GM18499 (cell line): ENCODE results near the gene TEDC2.

Source experiments
- ATAC-seq: cut with Tn5 transposase; IDR thresholded peaks from one replicate; pipeline ENCODE4 v1.9.1; 2021; ENCODE audit warnings: moderate number of reproducible peaks; ENCODE audit not compliant: insufficient read depth, unreplicated experiment

Gene TEDC2

DNA sequence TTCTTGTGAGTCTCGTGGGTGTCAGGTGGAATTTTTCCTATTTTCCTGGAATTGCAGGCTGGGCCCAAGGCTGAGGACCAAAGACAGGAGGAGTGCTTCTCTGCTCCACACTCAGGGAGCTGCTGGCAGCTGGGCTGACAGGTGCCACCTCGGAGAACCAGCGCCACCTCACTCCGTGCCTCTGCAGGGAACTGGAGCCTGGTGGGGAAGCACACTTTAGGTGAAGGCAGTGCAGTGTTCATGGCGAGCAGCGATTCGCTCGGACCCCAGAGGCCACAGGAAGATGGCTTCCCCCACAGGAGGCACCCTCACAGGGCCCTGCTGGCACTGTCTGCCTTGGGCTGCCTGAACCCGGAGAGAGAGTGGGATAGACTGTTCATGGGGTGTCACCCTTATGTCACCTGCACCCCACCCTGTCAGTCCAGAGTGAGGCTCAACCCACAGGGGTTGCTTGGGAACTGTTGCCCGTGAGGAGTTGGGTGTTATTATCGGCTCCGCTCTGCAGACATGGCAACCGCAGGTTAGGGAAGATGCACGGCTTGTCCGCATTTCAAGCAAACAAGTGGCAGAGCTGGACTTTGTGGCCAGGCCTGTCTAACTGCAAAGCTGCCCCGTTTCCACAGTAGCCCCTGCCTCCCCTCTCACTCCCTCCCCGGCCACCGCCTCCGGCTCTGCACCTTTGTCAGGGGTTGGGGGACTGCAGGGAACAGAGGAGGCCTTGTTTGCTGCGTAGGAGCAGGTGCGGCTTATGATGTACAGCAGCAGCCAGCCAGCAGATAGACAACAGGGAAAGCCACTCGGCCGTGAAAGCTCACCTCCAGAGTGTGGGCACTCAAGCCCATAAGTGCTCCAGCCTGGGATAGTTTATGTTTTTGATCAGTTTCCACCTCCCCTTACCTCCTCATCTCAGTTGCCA, 30.5 kb downstream of the TEDC2 start:
- no peak for ATAC-seq

DNA sequence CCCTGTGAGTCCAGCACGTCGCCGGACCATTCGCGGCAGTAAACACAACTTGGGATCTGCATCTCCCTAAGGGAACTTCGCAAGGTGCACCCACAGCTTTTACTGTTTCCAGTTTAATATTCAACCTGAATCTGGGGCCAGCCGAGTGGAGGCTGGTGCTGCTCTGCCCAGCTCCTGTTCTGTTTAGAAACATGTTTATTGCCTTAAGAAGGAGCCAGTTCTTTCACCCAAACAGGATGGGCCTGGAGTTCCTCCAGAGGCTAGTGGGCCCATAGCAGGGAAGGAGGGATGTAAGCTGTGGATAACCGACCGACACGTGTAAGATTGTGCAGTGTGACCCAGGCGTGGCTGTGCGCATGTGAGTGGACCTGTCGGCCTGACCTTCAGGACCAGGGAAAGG, 32.4 kb downstream of the TEDC2 start:
- ATAC-seq: no peak

DNA sequence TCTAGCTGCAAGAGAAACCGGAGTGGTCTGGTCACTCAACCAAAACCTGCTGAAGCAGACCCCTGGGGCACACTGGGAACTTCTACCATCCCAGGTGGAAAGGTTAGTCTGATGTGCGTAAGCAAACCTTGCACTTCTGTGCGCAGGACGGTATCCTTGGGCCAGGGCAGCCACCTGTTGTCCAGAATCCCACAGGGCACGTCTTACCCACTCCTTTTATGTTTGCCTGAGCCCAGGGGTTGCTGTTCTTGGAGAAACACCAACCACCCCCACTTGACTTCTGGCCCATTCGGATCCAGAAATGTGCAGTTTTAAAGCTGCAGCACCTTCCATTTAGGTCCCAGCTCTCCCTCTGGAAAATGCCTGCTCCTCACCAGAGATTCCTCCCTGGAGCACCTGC, 33.7 kb downstream of the TEDC2 start:
- ATAC-seq: no peak

DNA sequence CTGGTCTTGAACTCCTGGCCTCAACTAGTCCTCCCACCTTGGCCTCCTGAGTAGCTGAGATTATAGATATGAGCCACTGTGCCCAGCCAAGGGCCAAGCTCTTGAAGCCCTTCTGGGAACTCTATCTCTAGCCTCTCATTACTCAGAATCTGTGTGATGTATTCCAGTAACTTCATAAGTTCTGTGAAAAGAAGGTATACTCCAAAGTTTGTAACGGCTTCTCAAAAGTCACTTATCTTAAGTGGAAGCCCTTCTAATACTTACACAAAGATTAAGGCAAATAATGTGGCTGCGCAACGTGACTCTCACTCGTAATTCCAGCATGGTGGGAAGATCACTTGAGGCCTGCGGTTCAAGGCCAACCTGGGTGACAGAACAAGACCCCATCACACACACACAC, 34.7 kb downstream of the TEDC2 start:
- ATAC-seq: no peak

DNA sequence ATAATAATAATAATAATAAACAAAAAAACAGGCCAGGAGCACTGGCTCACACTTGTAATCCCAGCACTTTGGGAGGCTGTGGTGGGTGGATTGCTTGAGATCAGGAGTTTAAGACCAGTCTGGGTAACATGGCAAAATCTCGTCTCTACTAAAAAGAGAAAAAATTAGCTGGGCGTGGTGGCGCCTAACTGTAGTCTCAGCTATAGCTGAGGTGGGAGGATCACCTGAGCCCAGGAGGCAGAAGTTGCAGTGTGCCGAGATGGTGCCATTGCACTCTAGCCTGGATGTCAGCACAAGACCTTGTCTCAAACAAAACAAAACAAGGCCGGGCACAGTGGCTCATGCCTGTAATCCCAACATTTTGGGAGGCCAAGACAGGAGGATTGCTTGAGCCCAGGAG, 35.1 kb downstream of the TEDC2 start:
- ATAC-seq: no peak

DNA sequence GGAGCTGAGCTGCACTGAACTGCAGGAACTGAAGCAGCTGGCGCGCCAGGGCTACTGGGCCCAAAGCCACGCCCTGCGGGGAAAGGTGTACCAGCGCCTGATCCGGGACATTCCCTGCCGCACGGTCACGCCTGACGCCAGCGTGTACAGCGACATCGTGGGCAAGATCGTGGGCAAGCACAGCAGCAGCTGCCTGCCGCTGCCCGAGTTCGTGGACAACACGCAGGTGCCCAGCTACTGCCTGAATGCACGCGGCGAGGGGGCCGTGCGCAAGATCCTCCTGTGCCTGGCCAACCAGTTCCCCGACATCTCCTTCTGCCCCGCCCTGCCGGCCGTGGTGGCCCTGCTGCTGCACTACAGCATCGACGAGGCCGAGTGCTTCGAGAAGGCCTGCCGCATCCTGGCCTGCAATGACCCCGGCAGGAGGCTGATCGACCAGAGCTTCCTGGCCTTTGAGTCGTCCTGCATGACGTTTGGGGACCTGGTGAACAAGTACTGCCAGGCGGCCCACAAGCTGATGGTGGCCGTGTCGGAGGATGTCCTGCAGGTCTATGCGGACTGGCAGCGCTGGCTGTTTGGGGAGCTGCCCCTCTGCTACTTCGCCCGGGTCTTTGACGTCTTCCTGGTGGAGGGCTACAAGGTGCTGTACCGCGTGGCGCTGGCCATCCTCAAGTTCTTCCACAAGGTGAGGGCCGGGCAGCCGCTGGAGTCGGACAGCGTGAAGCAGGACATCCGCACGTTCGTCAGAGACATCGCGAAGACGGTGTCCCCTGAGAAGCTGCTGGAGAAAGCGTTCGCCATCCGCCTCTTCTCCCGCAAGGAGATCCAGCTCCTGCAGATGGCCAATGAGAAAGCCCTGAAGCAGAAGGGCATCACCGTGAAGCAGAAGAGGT, 36.6 kb downstream of the TEDC2 start:
- ATAC-seq: no peak

DNA sequence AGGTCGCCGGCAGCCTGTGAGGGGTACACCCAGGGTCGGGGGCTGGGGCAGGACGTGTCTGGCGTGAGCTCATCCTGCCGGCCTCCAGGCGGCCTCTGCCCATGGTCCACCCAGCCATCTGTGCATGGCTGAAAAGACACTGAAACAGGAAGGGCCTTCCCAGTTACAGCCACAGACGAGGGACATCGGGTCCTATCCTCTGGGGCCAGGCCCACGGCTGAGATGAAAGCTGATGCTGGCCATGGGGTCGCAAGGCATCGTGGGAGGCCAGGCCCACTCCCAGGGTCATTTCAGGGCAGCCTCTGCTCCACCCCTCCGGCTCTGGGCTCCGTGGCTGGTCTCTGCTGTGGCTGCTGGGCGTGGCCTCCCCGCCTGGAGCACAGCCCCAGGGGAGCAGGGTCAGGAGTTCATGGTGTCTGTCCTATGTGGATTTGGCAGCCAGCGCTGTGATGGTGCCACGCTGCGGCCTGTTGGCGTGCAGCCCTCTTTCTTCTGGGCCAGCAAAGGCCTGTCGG, 37.3 kb downstream of the TEDC2 start:
- no peak for ATAC-seq

DNA sequence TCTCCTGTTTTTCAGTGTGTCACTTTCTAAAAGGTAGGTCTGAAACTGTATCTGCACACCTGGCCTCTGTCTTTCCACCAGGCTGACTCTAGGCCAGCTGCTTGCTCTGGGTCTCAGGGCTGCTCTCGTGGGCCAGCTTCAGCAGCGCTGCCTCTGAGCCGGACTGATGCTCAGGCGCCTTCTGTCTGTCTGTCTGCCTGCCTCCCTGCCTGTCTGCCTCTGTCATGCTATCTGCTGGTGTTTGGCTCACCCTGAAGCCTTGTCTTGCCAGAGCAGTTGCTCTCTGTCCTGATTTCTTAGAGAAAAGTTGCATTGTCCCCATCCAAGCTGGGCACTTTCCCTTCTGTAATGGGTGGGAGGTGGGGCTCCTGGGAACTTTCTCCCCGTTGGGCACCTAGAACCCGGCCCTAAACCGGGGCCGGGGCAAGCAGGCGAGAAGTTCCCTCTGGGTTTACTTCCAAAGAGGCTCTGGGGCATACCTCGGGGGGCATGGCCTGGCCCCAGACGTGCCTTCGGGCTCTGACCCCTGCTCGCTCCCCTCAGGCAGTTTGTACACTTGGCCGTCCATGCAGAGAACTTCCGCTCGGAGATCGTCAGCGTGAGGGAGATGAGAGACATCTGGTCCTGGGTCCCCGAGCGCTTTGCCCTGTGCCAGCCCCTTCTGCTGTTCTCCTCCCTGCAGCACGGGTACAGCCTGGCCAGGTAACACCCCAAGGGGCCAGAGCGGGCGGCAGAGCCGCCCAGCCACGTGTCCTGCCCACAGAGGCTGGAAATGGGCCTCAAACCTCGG, 38.0 kb downstream of the TEDC2 start:
- ATAC-seq: no peak

DNA sequence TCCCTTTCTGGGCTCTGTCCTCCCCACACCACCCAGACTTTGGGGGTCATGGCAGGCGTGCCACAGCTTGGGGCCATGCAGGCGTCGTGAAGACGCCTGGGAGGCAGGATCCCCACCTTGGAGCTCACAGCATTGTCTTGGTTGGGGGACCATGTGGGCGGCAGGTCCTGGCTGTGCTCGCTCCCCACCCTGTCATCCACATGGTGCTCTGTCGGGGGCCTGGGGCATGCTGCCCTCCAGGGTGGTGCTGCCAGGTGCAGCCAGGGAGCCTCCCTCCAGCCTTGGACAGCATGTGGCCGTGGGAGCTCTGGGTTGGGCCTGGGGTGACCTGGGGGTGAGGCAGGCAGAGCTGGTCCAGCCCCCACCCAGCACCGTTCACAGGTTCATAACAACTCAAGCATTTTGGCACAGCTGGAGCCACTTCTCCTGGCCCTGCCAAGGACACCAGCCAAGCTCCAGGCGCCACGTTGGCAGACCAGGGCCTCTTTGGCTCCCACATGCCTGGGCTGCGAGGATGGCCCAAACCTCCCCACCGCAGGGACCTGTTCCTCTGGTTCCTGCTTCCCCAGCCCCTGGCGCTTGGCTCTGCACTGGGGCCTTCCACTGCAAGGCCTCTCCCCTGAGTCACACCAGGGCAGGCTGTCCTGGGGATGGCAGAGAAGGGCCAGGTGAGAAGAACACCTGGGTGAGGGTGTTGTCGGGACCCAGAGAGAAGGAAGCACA, 38.8 kb downstream of the TEDC2 start:
- ATAC-seq: no peak

DNA sequence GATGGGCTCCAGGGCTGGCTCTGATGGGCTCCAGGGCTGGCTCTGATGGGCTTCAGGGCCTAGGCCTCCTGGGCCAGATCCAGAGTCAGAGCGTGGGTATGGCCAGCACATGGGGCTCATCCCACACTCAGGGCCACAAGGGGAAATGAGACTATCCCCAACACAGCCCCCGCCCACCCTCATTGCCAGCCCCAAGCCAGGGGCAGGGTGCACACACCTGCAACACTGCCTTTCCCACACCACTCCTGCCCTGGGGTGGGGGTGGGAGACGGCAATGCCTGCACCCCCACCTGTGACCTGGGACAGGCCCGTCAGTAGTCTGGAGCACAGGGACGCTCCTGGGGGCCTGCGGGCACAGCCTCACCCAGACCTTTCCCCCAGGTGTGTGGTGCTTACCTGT, 39.5 kb downstream of the TEDC2 start:
- ATAC-seq: no peak

DNA sequence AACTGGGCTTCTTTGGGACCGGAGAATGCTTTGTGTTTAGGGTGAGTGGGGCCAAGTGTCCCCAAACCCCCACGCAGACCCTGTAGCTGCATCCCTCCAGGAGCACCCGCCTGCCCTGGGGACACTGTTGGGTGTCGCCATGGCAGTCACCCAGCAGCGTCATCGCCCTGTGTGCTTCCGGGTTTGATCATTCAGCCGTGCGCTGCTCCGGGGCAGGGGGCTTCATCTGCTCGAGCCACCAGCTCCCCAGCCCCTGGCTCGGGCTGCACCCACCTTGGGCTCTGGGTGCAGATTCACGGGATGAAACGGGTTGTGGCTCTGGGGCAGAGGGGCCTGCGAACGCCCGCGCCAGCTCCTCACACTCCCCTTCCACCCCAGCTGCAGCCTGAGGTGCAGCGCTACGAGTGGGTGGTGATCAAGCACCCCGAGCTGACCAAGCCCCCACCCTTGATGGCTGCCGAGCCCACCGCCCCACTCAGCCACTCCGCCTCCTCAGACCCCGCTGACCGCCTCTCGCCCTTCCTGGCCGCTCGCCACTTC, 40.1 kb downstream of the TEDC2 start:
- no peak for ATAC-seq

DNA sequence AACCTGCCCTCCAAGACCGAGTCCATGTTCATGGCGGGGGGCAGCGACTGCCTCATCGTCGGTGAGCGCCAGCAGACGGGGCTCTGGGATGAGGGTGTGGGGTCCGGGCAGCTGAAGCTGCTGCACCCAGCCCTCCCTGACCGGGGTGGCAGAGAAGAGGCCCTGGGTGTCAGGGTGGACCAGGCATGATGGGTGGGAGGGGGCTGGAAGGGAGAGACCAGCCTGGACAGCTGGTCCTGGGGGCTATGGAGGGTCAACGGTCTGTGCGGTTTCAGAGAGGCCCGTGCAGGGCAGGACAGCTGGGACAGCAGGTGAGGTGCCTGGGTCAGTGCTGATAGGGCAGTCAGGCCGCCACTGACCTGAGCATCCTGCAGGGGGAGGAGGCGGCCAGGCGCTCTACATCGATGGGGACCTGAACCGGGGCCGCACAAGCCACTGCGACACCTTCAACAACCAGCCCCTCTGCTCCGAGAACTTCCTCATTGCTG, 40.6 kb downstream of the TEDC2 start:
- no peak for ATAC-seq

DNA sequence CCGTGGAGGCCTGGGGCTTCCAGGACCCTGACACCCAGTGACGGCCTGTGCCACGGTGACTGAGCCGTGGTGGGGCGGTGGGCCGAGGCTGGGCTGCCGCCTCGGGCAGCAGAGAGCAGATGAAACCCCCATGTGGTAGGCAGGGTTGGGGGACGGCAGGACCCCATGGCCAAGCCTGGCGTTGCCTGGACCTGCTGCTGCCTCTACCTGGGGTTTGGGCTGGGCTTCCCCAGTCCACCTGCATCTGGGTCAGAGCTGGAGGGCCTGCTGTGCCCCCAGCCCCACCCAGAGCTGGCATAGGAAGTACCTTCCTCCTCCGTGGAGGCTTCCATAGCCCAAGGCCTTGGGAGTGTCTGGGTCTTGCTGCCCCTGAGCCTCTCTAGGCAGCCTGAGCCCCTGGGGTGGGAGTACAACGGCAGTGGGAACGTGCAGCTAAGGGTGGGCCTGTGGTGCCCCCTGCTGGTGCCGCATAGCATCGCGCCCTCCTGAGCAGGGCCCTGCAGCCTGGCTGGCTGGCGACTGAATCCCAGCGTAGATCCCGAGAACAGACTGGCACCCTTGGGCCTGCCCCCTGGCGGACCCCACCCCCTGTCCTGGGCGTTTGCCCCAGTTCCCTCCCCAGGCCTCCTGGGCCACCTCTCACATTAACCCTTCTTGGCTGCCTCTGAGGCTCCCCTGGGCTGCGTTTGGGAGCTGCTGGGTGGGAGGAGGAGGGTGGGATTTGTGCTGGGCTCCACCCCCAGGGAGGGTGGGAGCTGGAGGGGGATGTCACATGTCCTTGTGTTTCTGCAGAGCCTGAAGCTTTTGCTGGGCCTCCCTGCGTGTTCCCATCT, 41.2 kb downstream of the TEDC2 start:
- ATAC-seq: no peak

DNA sequence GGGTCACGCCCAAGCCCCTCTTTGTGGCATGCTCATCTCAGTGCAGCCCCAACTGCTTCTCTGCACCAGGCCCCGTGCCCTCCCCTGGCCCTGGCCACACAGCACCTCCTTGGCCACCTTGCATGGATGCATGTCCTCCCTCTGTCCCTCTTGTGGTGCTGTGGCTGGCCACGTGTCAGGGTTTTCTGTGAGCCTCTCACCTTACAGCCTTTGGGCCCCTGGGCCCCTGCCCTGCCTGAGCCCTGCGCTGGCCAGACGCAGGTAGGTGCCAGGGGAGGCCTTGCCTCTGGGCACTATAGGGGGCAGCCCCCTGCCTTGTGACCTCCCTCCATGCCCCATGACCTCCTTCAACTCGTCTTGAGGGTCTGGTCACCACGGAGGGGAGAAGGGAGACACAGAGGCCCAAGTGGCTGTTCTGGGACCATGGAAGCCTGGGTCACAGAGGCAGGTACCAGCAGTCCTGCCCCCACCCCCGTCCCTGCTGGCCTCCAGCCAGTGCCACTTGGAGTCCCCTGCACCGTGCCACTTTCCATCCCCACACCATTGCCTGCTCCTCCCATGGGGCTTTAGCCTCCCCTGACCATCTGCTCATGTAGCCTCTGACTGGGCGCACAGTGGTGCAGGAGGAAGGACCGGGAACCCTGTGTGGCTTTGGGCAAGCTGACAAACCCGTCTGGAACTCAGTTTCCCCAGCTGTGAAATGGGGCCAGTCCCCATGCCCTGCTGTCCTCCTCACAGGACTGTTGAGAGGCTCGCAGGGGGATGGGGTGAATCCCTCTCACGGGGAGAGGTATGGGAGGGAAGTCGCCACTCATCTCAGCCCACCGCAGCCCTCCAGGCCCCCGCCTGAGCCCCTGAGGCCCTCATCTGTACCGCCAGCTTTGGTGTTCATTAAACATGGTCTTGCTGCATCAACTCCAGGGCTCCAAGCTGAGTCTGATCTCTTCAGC, 42.3 kb downstream of the TEDC2 start:
- no peak for ATAC-seq

DNA sequence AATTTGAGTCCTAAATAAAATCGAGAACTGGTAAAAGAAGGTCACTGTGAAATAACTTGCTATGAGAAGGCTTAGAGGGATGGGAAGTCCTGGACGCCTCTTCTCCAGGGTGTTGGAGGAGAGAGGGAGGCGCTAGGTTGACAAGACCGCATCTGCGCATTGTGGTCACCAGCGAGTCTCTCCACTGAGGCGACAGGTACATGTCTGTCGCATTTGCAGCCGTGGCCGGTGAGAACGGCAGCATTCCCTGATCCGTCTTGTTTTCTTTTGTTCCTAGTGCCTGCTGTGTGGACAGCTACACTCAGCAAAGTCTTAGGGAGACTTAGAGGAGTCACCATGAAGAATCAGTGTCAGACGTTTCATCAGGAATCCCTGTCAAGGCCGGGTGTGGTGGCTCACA, 45.8 kb downstream of the TEDC2 start:
- no peak for ATAC-seq

DNA sequence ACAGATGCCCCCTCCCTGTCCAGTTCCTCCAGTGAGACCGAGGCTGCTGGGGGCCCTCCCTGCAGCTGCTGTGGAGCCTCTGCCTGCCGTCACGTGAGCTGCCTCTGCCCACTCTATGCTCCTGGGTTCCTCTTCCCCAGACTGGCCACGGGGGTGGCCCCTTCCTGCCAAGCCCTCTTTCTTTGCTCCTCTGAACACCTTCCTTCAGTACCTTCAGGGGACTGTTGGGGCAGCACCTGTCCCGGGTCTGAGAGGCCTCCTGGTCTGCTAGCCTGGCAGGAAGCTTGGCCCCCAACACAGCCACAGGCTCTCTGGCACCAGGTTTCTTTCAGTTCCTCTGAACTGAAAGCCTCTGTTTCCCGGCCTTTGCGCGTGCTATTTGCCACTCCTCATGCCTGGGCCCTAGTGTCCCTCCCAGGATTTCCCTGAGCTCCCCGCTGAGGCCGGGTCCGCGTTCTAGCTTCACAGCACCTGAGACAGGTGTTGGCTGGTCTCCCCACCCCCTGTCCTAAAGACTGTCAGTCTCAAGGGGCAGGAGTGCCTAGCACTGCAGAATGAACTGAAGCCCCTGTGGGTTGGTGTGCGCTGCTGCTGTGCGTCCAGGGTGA, 47.2 kb downstream of the TEDC2 start:
- no peak for ATAC-seq

DNA sequence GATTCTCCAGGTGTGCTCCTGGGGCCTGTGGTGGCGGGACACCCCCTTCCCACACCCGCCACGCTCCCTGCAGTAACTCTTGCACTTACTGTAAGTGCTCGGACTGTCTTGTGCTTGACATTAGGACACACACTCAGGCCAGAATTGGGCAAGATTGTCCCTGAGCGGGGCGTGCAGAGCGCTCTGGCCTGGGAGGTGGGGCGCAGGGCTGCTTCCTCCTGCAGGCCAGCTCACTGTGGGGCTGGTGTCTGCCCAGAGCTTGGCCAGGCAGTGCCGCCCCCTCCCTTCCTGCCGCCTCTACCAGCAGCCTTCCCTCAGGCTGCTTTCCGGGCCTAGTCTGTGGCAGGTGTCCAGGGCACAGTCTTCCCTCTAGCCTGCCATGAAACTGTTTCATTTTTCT, 47.8 kb downstream of the TEDC2 start:
- no peak for ATAC-seq
